ENCODE measurements around the gene MOB2.

The MOB2 gene

GRCh38 chr11:1504138-1504537 lies 17.6 kb upstream of the MOB2 start:
- H3K4me3 ChIP-seq (ENCODE audit: low read depth, low read length): no peak overlapping the region
- DNase-seq (ENCODE audit: low read depth): no peak
- TF ChIP-seq CTCF (IDR thresholded peaks at IDR 0.05; ENCODE audit: control insufficient read depth, extremely low read depth, insufficient read depth): no peak

GRCh38 chr11:1503708-1504104 lies 17.1 kb upstream of the MOB2 start:
- DNase-seq (ENCODE audit: low read depth): no peak
- no peak for TF ChIP-seq CTCF (IDR thresholded peaks at IDR 0.05; ENCODE audit: control insufficient read depth, extremely low read depth, insufficient read depth)
- H3K4me3 ChIP-seq (ENCODE audit: low read depth, low read length): no peak overlapping the region

- DNase-seq (ENCODE audit: low read depth): peak; percentile 81
- TF ChIP-seq CTCF (IDR thresholded peaks at IDR 0.05; ENCODE audit: control insufficient read depth, extremely low read depth, insufficient read depth): no peak
- H3K4me3 ChIP-seq (ENCODE audit: low read depth, low read length): no peak overlapping the region
Measured at GRCh38 chr11:1502954-1503707, 16.6 kb upstream of the MOB2 start.

- no peak overlapping the region for H3K4me3 ChIP-seq (ENCODE audit: low read depth, low read length)
- DNase-seq (ENCODE audit: low read depth): no peak
- no peak for TF ChIP-seq CTCF (IDR thresholded peaks at IDR 0.05; ENCODE audit: control insufficient read depth, extremely low read depth, insufficient read depth)
Measured at GRCh38 chr11:1502168-1502953, 15.8 kb upstream of the MOB2 start.

- no peak overlapping the region for H3K4me3 ChIP-seq (ENCODE audit: low read depth, low read length)
- no peak for TF ChIP-seq CTCF (IDR thresholded peaks at IDR 0.05; ENCODE audit: control insufficient read depth, extremely low read depth, insufficient read depth)
- no peak for DNase-seq (ENCODE audit: low read depth)
Measured at GRCh38 chr11:1501421-1502167, 15.0 kb upstream of the MOB2 start.

GRCh38 chr11:1500466-1501420 lies 14.2 kb upstream of the MOB2 start:
- DNase-seq (ENCODE audit: low read depth): no peak
- H3K4me3 ChIP-seq (ENCODE audit: low read depth, low read length): no peak overlapping the region
- TF ChIP-seq CTCF (IDR thresholded peaks at IDR 0.05; ENCODE audit: control insufficient read depth, extremely low read depth, insufficient read depth): no peak
